ENCODE results near the gene FRMD1. TPM values are rescaled to one million over a fixed set of nuclear protein-coding genes. Genes with fewer than 3 reads are reported as not detected.

FRMD1 gene
- total and polyA plus RNA-seq, 2 experiments from 2014 or later: 0.07 TPM; not detected in 1

DNA sequence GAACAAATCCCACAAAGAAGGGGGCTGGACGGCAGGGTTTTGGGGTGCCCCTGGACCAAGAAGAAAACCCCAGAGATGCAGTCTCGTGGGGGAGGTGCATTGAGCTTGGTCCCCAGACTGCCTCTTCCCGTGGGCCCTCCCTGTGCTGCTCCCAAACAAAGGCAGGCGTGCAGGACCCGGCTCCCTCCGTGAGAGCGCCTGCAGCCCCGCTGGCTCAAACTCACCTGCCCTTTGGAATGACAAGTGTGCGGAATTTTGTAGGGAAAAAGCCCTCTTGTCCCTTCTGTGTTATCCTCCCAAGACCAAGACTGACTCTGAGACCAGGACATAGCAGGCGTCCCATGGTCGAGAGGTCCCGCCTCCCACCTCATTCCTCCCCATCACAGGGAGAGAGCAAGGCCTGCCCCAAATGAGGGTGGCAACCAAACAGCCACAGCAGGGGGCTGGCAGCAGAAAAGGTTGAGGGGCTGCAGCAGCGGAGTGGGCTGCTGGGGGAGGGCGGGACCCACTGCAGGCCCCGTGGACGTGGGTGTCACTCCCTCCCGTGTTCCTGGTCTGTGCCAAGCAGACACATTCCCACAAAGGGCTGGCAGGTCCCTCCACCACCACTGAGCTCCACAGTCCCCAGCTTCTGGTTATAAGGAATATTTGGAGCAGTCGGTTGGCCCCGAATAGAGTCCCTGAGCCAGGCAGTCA, 5.6 kb upstream of the FRMD1 start:
- Histone ChIP-seq H3K4me2 (no peak overlapping the region), H3K9me2 (replicated peaks; ENCODE audit: insufficient read depth) (no peaks in the 10 kb centered on the region), H3K4me3 (no peak overlapping the region), H4K20me1 (ENCODE audit: insufficient read depth, poor library complexity, severe bottlenecking) (no peaks in the 10 kb centered on the region), H2AFZ (no peak overlapping the region), H3K9me3 (ENCODE audit: low read depth) (no peaks in the 10 kb centered on the region), H3K27me3 (no peaks in the 10 kb centered on the region), H3K27ac (no peak overlapping the region), H3K4me1 (ENCODE audit: insufficient read depth) (peaks cover 20% of the 10 kb centered on the region), H3K79me2 (no peaks in the 10 kb centered on the region), H3K36me3 (replicated peaks; ENCODE audit: insufficient read depth, low read depth) (no peaks in the 10 kb centered on the region)
- no peak for DNase-seq (ENCODE audit: low spot score)
- 89% methylated on average over 18 of the region's 19 CpGs for WGBS (ENCODE audit: low lambda C conversion rate, missing lambda C conversion rate)
- TF ChIP-seq EZH2 (IDR thresholded peaks at IDR 0.05; ENCODE audit: borderline replicate concordance): no peak
- TF ChIP-seq, protein P1, sequence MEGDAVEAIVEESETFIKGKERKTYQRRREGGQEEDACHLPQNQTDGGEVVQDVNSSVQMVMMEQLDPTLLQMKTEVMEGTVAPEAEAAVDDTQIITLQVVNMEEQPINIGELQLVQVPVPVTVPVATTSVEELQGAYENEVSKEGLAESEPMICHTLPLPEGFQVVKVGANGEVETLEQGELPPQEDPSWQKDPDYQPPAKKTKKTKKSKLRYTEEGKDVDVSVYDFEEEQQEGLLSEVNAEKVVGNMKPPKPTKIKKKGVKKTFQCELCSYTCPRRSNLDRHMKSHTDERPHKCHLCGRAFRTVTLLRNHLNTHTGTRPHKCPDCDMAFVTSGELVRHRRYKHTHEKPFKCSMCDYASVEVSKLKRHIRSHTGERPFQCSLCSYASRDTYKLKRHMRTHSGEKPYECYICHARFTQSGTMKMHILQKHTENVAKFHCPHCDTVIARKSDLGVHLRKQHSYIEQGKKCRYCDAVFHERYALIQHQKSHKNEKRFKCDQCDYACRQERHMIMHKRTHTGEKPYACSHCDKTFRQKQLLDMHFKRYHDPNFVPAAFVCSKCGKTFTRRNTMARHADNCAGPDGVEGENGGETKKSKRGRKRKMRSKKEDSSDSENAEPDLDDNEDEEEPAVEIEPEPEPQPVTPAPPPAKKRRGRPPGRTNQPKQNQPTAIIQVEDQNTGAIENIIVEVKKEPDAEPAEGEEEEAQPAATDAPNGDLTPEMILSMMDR (IDR thresholded peaks at IDR 0.05; ENCODE audit: poor library complexity): no peak
- TF ChIP-seq EZH2phosphoT487 (IDR thresholded peaks at IDR 0.05; ENCODE audit: low read depth, severe bottlenecking, unreplicated experiment): no peak

DNA sequence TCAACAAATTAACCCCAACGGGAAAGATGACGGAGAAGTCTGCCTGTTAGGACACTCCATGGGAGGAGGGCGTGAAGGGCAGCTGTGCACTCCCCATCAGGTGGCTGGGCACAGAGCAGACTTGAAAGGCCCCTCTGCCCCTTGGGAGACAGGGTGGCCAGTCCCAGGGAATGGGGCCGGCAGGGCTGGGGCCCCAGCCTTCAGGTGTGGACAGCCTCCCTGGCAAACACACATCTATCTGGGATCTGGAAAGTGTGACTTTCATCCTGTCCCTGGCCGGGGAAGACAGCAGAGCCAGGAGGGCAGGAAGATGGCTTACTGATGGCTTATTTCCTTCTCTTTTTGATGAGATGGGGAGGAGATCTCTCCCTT, 4.5 kb upstream of the FRMD1 start:
- H3K9me2 ChIP-seq (replicated peaks; ENCODE audit: insufficient read depth): no peaks in the 10 kb centered on the region
- 51% methylated on average over 5 of the region's 5 CpGs for WGBS (ENCODE audit: low lambda C conversion rate, missing lambda C conversion rate)
- H3K27ac ChIP-seq: no peak overlapping the region
- DNase-seq (ENCODE audit: low spot score): no peak
- H3K9me3 ChIP-seq (ENCODE audit: low read depth): no peaks in the 10 kb centered on the region
- H4K20me1 ChIP-seq (ENCODE audit: insufficient read depth, poor library complexity, severe bottlenecking): no peaks in the 10 kb centered on the region
- no peak overlapping the region for H2AFZ ChIP-seq
- H3K36me3 ChIP-seq (replicated peaks; ENCODE audit: insufficient read depth, low read depth): no peaks in the 10 kb centered on the region
- H3K4me3 ChIP-seq: no peak overlapping the region
- H3K4me2 ChIP-seq: no peak overlapping the region
- TF ChIP-seq, protein P1 (IDR thresholded peaks at IDR 0.05; ENCODE audit: poor library complexity): no peak
- TF ChIP-seq EZH2phosphoT487 (IDR thresholded peaks at IDR 0.05; ENCODE audit: low read depth, severe bottlenecking, unreplicated experiment): no peak
- TF ChIP-seq EZH2 (IDR thresholded peaks at IDR 0.05; ENCODE audit: borderline replicate concordance): no peak
- no peaks in the 10 kb centered on the region for H3K27me3 ChIP-seq
- no peaks in the 10 kb centered on the region for H3K79me2 ChIP-seq
- peaks cover 15% of the 10 kb centered on the region for H3K4me1 ChIP-seq (ENCODE audit: insufficient read depth)

DNA sequence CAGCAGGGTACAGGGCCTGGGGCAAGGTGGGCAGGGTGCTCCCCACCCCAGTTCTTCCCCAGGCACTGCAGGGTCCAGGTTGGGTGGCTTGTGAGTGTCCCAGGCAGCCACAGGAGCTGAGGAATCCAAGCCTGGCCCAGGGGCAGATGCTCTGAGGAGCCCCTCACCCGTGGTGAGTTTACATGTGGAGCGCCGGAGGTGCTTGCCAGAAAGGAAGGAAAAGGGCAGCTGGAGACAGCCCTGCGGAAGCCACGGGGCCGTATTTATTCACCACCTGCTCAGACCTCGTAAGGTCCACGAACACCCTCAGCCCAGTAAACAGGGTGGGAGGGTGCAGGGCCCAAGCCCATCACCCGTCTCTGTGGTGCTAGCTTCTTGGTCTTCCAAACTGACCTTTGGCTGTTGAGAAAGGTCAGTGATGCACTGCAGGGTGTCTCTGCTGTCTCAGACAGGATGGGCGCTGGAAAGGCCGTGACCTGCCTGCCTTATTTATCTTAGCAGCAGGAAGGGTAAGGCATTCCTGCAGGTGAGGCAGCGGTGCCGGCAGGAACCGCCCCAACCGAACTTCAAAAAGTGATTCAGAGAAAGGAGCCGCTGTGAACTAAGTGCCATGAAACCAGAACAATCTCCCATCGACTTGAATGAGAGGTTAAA, 4.0 kb upstream of the FRMD1 start:
- no peak overlapping the region for H3K4me3 ChIP-seq
- 51% methylated on average over 17 of the region's 17 CpGs for WGBS (ENCODE audit: low lambda C conversion rate, missing lambda C conversion rate)
- no peak for DNase-seq (ENCODE audit: low spot score)
- no peak overlapping the region for H2AFZ ChIP-seq
- no peaks in the 10 kb centered on the region for H3K36me3 ChIP-seq (replicated peaks; ENCODE audit: insufficient read depth, low read depth)
- H3K4me2 ChIP-seq: no peak overlapping the region
- H3K4me1 ChIP-seq (ENCODE audit: insufficient read depth): peaks cover 10% of the 10 kb centered on the region
- H4K20me1 ChIP-seq (ENCODE audit: insufficient read depth, poor library complexity, severe bottlenecking): no peaks in the 10 kb centered on the region
- H3K79me2 ChIP-seq: no peaks in the 10 kb centered on the region
- no peaks in the 10 kb centered on the region for H3K9me3 ChIP-seq (ENCODE audit: low read depth)
- no peaks in the 10 kb centered on the region for H3K27me3 ChIP-seq
- TF ChIP-seq EZH2 (IDR thresholded peaks at IDR 0.05; ENCODE audit: borderline replicate concordance): no peak
- TF ChIP-seq, protein P1 (IDR thresholded peaks at IDR 0.05; ENCODE audit: poor library complexity): no peak
- no peak for TF ChIP-seq EZH2phosphoT487 (IDR thresholded peaks at IDR 0.05; ENCODE audit: low read depth, severe bottlenecking, unreplicated experiment)
- H3K9me2 ChIP-seq (replicated peaks; ENCODE audit: insufficient read depth): no peaks in the 10 kb centered on the region
- H3K27ac ChIP-seq: no peak overlapping the region

All from hepatocyte (in vitro differentiated cells).